IPS DF 6.9 (cell line): ENCODE results near the gene EPOP.
"Not testable (repeated sequence)": the region's sequence is repeated elsewhere in the genome, so short reads cannot be mapped to it uniquely, and the experiment has no call there.

ENCODE experiments used
- DNase-seq: peaks from one replicate; pipeline ENCODE4 v3.0.0-alpha.2; 2013; ENCODE audit warnings: low read depth, low spot score
- H3K27ac ChIP-seq: one replicate; pipeline ENCODE4 v1.5.1; 2013; ENCODE audit warnings: low read length, control low read depth
- H3K27me3 ChIP-seq: 2 replicates; pipeline ENCODE4 v1.6.1; 2013; ENCODE audit warnings: mild to moderate bottlenecking, low read length; ENCODE audit not compliant: control insufficient read depth, insufficient read depth
- H3K36me3 ChIP-seq: 2 replicates; pipeline ENCODE4 v1.6.1; 2013; ENCODE audit warnings: low read length; ENCODE audit not compliant: control insufficient read depth, insufficient read depth
- H3K4me1 ChIP-seq: 2 replicates; pipeline ENCODE4 v1.6.1; 2013; ENCODE audit warnings: low read length; ENCODE audit not compliant: control insufficient read depth, insufficient read depth
- H3K4me3 ChIP-seq: 2 replicates; pipeline ENCODE4 v1.5.1; 2013; ENCODE audit warnings: mild to moderate bottlenecking, low read length
- H3K9me3 ChIP-seq: 2 replicates; pipeline ENCODE4 v1.6.1; 2013; ENCODE audit warnings: low read length, inconsistent platforms; ENCODE audit not compliant: control insufficient read depth, insufficient read depth
- WGBS: extraction: QIAGEN DNeasy Blood & Tissue Kit; methylation state at CpG from one replicate; pipeline ENCODE4 v1.1.7; 2013; ENCODE audit warnings: mixed read lengths, missing lambda C conversion rate; ENCODE audit not compliant: insufficient read length, insufficient coverage; 5-methylcytosine and 5-hydroxymethylcytosine counted together

Gene EPOP

DNA sequence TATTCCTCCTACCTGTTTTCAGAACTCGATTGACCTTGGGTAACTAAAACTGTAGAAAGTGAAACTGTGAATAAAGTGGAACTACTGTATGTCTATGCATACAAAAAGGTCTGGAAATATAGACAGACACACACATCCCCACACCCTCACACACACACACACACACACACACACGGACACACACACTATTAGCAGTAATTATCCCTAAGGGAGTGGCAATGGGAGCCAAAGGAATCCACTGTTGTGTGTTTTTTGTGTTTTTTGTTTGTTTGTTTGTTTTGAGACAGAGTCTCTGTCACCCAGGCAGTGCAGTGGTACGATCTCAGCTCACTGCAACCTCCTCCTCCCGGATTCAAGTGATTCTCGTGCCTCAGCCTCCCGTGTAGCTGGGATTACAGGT, 42.4 kb downstream of the EPOP start:
- H3K4me3 ChIP-seq = no peak overlapping the region
- no CpG with 5 or more reads among the region's 6 CpGs for WGBS
- H3K9me3 ChIP-seq = no peaks in the 10 kb centered on the region
- H3K4me1 ChIP-seq = no peaks in the 10 kb centered on the region; the same call in 1 of the 2 replicates
- no peak overlapping the region for H3K27ac ChIP-seq
- H3K36me3 ChIP-seq = no peaks in the 10 kb centered on the region
- no peaks in the 10 kb centered on the region for H3K27me3 ChIP-seq
- no peak for DNase-seq

- H3K4me1 ChIP-seq = no peaks in the 10 kb centered on the region
- DNase-seq = no peak
- H3K27ac ChIP-seq = no peak overlapping the region
- H3K27me3 ChIP-seq = no peaks in the 10 kb centered on the region
- no peak overlapping the region for H3K4me3 ChIP-seq
- H3K9me3 ChIP-seq = no peaks in the 10 kb centered on the region
- no peaks in the 10 kb centered on the region for H3K36me3 ChIP-seq
- WGBS = no CpG with 5 or more reads among the region's 3 CpGs
These were observed 46.3 kb downstream of the EPOP start for GRCh38 chr17:38628441-38628840.

GRCh38 chr17:38627957-38628356, 46.8 kb downstream of the EPOP start:
- H3K27me3 ChIP-seq = no peaks in the 10 kb centered on the region
- DNase-seq = no peak
- no CpG with 5 or more reads among the region's 2 CpGs for WGBS
- H3K4me1 ChIP-seq = no peaks in the 10 kb centered on the region
- no peaks in the 10 kb centered on the region for H3K9me3 ChIP-seq
- H3K4me3 ChIP-seq = no peak overlapping the region
- no peaks in the 10 kb centered on the region for H3K36me3 ChIP-seq
- no peak overlapping the region for H3K27ac ChIP-seq

- not testable (repeated sequence) for H3K36me3 ChIP-seq, DNase-seq, H3K4me1 ChIP-seq, H3K4me3 ChIP-seq, H3K27me3 ChIP-seq, H3K27ac ChIP-seq, H3K9me3 ChIP-seq
- no CpG with 5 or more reads among the region's 6 CpGs for WGBS
These were observed 48.0 kb downstream of the EPOP start for GRCh38 chr17:38626606-38627226.

GRCh38 chr17:38625482-38625881, 49.3 kb downstream of the EPOP start:
- H3K9me3 ChIP-seq = no peaks in the 10 kb centered on the region
- no peaks in the 10 kb centered on the region for H3K36me3 ChIP-seq
- no peak overlapping the region for H3K27ac ChIP-seq
- no peaks in the 10 kb centered on the region for H3K27me3 ChIP-seq
- no peak for DNase-seq
- no peak overlapping the region for H3K4me3 ChIP-seq
- peaks cover under 1% of the 10 kb centered on the region; the same call in 1 of the 2 replicates for H3K4me1 ChIP-seq

DNA sequence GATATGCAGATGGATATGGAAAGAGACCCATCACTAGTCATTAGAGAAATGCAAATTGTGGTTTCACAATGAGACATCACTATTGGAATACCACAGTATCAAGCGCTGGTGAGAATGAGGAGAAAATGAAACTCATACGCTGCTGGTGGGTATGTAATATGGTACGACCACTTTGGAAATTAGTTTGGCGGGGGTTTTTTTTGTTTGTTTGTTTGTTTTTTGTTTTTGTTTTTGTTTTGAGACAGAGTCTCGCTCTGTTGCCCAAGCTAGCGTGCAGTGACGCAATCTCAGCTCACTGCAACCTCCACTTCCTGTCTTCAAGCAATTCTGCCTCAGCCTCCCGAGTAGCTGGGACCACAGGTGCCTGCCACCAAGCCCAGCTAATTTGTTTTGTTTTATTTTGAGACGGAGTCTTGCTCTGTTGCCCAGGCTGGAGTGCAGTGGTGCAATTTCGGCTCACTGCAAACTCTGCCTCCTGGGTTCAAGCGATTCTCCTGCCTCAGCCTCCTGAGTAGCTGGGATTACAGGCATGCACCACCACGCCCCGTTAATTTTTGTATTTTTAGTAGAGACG, 49.9 kb downstream of the EPOP start:
- not testable (repeated sequence) for H3K27me3 ChIP-seq, DNase-seq, H3K4me1 ChIP-seq, H3K36me3 ChIP-seq, H3K9me3 ChIP-seq, H3K27ac ChIP-seq, H3K4me3 ChIP-seq
- WGBS = 100% methylated on average over 2 of the region's 14 CpGs
